A549 treated with AZD9567 at 1 μM for 4 hours (cell line): ENCODE results near the gene ZFP36L2. TPM values are rescaled to one million over a fixed set of nuclear protein-coding genes. Genes with fewer than 3 reads are reported as not detected.

Source experiments
- total RNA-seq: library from RNA; stranded (reverse); fragments of 200-300 nt; extraction: Qiagen RNA extraction; gene quantifications from 5 replicates; pipeline ENCODE4 v1.2.3, GENCODE V29; 2022; ENCODE audit not compliant: insufficient read depth

Gene ZFP36L2, protein sequence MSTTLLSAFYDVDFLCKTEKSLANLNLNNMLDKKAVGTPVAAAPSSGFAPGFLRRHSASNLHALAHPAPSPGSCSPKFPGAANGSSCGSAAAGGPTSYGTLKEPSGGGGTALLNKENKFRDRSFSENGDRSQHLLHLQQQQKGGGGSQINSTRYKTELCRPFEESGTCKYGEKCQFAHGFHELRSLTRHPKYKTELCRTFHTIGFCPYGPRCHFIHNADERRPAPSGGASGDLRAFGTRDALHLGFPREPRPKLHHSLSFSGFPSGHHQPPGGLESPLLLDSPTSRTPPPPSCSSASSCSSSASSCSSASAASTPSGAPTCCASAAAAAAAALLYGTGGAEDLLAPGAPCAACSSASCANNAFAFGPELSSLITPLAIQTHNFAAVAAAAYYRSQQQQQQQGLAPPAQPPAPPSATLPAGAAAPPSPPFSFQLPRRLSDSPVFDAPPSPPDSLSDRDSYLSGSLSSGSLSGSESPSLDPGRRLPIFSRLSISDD
- 23.7 to 32.3 TPM (median 31.2 TPM) in 5 replicates for total RNA-seq

GRCh38 chr2:43226558-43226954 is at the start of gene ZFP36L2:
Gene ZFP36L2 (minus strand): TSS chr2:43226606. CDS start chr2:43226315, 291 bp downstream.

